ENCODE measurements around the gene NUP205. TPM values are rescaled to one million over a fixed set of nuclear protein-coding genes. Genes with fewer than 3 reads are reported as not detected.

Gene NUP205
- total RNA-seq, 1 experiment from 2014 or later, result 171 TPM

- POLR2A ChIA-PET, result no interaction called here
- H3K36me3 Mint-ChIP-seq, result peaks cover 63% of the 10 kb centered on the region
- DNase-seq (ENCODE audit: low spot score), result no peak
- H3K4me3 Mint-ChIP-seq, result no peak overlapping the region
- H3K27ac Mint-ChIP-seq, result no peak overlapping the region
- ATAC-seq, result no peak
- no peaks in the 10 kb centered on the region for H3K27me3 Mint-ChIP-seq (ENCODE audit: low read depth)
- no peaks in the 10 kb centered on the region for H3K9me3 Mint-ChIP-seq
- CTCF ChIA-PET, result interaction anchor here (0.6 kb wide), 1 partner anchor 25 kb away, joined by 3 read pairs; no protein-coding TSS in a partner anchor
- H3K4me1 Mint-ChIP-seq, result peaks cover under 1% of the 10 kb centered on the region
- TF ChIP-seq ATF1 (CRISPR knock-in tag; IDR thresholded peaks at IDR 0.05), result no peak
- no peak for TF ChIP-seq E2F4 (CRISPR knock-in tag; IDR thresholded peaks at IDR 0.05; ENCODE audit: borderline replicate concordance, low read depth)
- TF ChIP-seq FOXK1 (CRISPR knock-in tag; IDR thresholded peaks at IDR 0.05), result no peak
- no peak for TF ChIP-seq KAT7 (CRISPR knock-in tag; IDR thresholded peaks at IDR 0.05; ENCODE audit: borderline replicate concordance)
- TF ChIP-seq ETV6 (CRISPR knock-in tag; IDR thresholded peaks at IDR 0.05), result no peak
- no peak for TF ChIP-seq ZNF423 (CRISPR knock-in tag; IDR thresholded peaks at IDR 0.05)
- TF ChIP-seq NFE2L1 (CRISPR knock-in tag; IDR thresholded peaks at IDR 0.05), result no peak
- no peak for TF ChIP-seq AFF4 (CRISPR knock-in tag; IDR thresholded peaks at IDR 0.05; ENCODE audit: borderline replicate concordance)
- TF ChIP-seq ZNF396 (CRISPR knock-in tag; IDR thresholded peaks at IDR 0.05; ENCODE audit: borderline replicate concordance), result no peak
Observed at GRCh38 chr7:135647755-135648154, 90.0 kb downstream of the NUP205 start.

GRCh38 chr7:135648235-135648634 is 90.5 kb downstream of the NUP205 start:
- ChIA-PET CTCF (interaction anchor here (0.6 kb wide), 1 partner anchor 25 kb away, joined by 3 read pairs; no protein-coding TSS in a partner anchor), POLR2A (no interaction called here)
- DNase-seq (ENCODE audit: low spot score), result no peak
- Mint-ChIP-seq H3K9me3 (no peaks in the 10 kb centered on the region), H3K27ac (no peak overlapping the region), H3K27me3 (ENCODE audit: low read depth) (no peaks in the 10 kb centered on the region), H3K36me3 (peaks cover 59% of the 10 kb centered on the region), H3K4me3 (no peak overlapping the region), H3K4me1 (peaks cover 5% of the 10 kb centered on the region)
- no peak for ATAC-seq
- no peak for TF ChIP-seq MXD4 (CRISPR knock-in tag; IDR thresholded peaks at IDR 0.05; ENCODE audit: borderline replicate concordance)
- TF ChIP-seq KAT7 (CRISPR knock-in tag; IDR thresholded peaks at IDR 0.05; ENCODE audit: borderline replicate concordance), result no peak
- TF ChIP-seq USF2 (CRISPR knock-in tag; IDR thresholded peaks at IDR 0.05), result no peak
- no peak for TF ChIP-seq AR (CRISPR knock-in tag; IDR thresholded peaks at IDR 0.05)
- TF ChIP-seq SP1 (CRISPR knock-in tag; conservative IDR thresholded peaks at IDR 0.05), result no peak
- TF ChIP-seq E2F1 (CRISPR knock-in tag; IDR thresholded peaks at IDR 0.05), result no peak
- TF ChIP-seq ZNF317 (CRISPR knock-in tag; IDR thresholded peaks at IDR 0.05; ENCODE audit: borderline replicate concordance, low read depth), result no peak
- TF ChIP-seq NFE2L1 (CRISPR knock-in tag; IDR thresholded peaks at IDR 0.05), result no peak
- no peak for TF ChIP-seq PRDM15 (CRISPR knock-in tag; IDR thresholded peaks at IDR 0.05)
- TF ChIP-seq NR1H2 (CRISPR knock-in tag; IDR thresholded peaks at IDR 0.05), result no peak
- TF ChIP-seq CTCF (IDR thresholded peaks at IDR 0.05), result no peak
- TF ChIP-seq IRF2 (CRISPR knock-in tag; IDR thresholded peaks at IDR 0.05; ENCODE audit: borderline replicate concordance, low read depth), result no peak
- TF ChIP-seq RORB (CRISPR knock-in tag; IDR thresholded peaks at IDR 0.05), result no peak

All from WTC11 (cell line).